Measurements from ENCODE around the gene MLYCD. TPM values are rescaled to one million over a fixed set of nuclear protein-coding genes. Genes with fewer than 3 reads are reported as not detected.

MLYCD gene
- total RNA-seq = 10 to 100 TPM in 1 of 5 donors, 1 to 10 TPM in 4; 7.2 to 10.3 (median 9.1) TPM
- 6.9 TPM for total RNA-seq (2013)
- total RNA-seq = 2.7 to 31.8 (median 10.6) reads per million in 29 experiments

DNA sequence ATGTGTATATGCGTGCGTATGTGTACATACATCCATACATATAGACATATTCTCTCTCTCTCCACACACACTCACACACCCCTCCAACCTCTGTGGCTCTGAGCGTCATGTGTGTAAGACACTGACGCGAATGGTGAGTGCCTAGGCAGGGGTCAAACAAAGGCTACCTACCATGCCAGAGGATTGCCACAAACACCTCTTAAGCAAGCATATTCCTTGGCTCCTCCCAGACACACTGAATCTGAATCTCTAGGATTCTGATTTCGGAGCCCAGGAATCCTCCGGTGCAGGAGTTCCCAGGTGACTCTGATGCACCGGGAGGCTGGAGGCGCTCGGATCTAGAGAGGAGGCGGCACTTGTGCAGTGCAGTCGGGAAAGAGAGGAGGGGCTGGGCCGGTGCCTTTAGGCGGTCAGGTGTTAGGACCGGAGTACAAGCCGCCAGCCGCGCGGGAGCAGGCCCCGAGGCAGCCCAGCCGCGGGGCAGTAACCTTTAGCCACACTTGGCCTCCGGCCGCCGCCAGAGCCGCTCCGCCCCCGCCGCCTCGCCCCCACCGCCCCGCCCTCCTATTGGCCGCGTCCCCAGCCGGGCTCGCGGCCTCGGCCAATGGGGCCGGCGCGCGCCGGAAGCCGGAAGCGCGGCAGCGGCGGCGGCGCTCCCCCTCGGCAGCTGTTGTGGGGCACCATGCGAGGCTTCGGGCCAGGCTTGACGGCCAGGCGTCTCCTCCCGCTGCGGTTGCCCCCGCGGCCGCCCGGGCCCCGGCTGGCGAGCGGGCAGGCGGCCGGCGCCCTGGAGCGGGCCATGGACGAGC, at the start of gene MLYCD:
Gene MLYCD (plus strand): TSS at position 653 of the 809 bp plus-strand sequence. CDS start 30 bp downstream, at position 683.
- Mint-ChIP-seq H3K27me3 (peaks cover 8 to 13% of the 10 kb centered on the region in 2 donors), H3K27ac (peak within 1 kb of the TSS; percentile 71 to 75), H3K9me3 (no peaks in the 10 kb centered on the region), H3K36me3 (peaks cover 3% of the 10 kb centered on the region), H3K4me3 (peak within 1 kb of the TSS; percentile 86 to 98 (median 97)), H3K4me1 (peaks cover 41 to 48% (median 42%) of the 10 kb centered on the region in 3 donors)
- peaks cover 8 to 18% of the 10 kb centered on the region in 2 experiments for H3K4me1 ChIP-seq (ENCODE audit: control insufficient read depth in 1 of 2, extremely low read depth in 1 of 2, insufficient read depth in 2 of 2, low read length in 2 of 2)
- H3K4me3 ChIP-seq (ENCODE audit: control insufficient read depth in 1 of 2, extremely low read depth in 1 of 2, low read length in 1 of 2) = peak within 1 kb of the TSS; percentile 80 to 81
- H3K27ac ChIP-seq (ENCODE audit: low read length) = no peak within 1 kb of the TSS
- no peaks in the 10 kb centered on the region for H3K36me3 ChIP-seq (ENCODE audit: control insufficient read depth in 2 of 2, extremely low read depth in 1 of 2, insufficient read depth in 1 of 2, low read length in 1 of 2)
- H3K9me3 ChIP-seq = no peaks in the 10 kb centered on the region
- ChIA-PET CTCF (interaction anchor here in 1 of 2 donors (1.3 kb wide), 1 partner anchor 9 kb away, joined by 3 read pairs; no protein-coding TSS in a partner anchor), POLR2A (no interaction called here)
- H3K27me3 ChIP-seq (replicated peaks in 1 of 2; ENCODE audit: control insufficient read depth in 2 of 2, extremely low read depth in 1 of 2, insufficient read depth in 2 of 2, low read length in 1 of 2) = peaks cover 0 to 2% of the 10 kb centered on the region in 2 experiments
- ATAC-seq (replicated peaks in 1 of 4) = peak; percentile 96 to 98 (median 98)
- 4% methylated on average over 43 of the region's 69 CpGs for WGBS (ENCODE audit: insufficient coverage)
- peak; percentile 31 to 85 (median 63) for DNase-seq

GRCh38 chr16:83849421-83849820, 49.5 kb upstream of the MLYCD start:
- ATAC-seq (replicated peaks in 1 of 4) = no peak
- DNase-seq = no peak
- no peaks in the 10 kb centered on the region for H3K36me3 ChIP-seq (ENCODE audit: control insufficient read depth in 2 of 2, extremely low read depth in 1 of 2, insufficient read depth in 1 of 2, low read length in 1 of 2)
- ChIA-PET POLR2A (no interaction called here), CTCF (no interaction called here)
- peaks cover 0 to 15% of the 10 kb centered on the region in 2 experiments for H3K27me3 ChIP-seq (replicated peaks in 1 of 2; ENCODE audit: control insufficient read depth in 2 of 2, extremely low read depth in 1 of 2, insufficient read depth in 2 of 2, low read length in 1 of 2)
- no peaks in the 10 kb centered on the region for H3K36me3 Mint-ChIP-seq
- no peaks in the 10 kb centered on the region for H3K9me3 Mint-ChIP-seq
- H3K9me3 ChIP-seq = no peaks in the 10 kb centered on the region
- 81% methylated on average over 2 of the region's 6 CpGs for WGBS (ENCODE audit: insufficient coverage)
- no peaks in the 10 kb centered on the region for H3K4me1 ChIP-seq (ENCODE audit: control insufficient read depth in 1 of 2, extremely low read depth in 1 of 2, insufficient read depth in 2 of 2, low read length in 2 of 2)
- H3K27ac ChIP-seq (ENCODE audit: low read length) = no peak overlapping the region
- no peaks in the 10 kb centered on the region for H3K4me1 Mint-ChIP-seq
- H3K27me3 Mint-ChIP-seq = peaks cover 7 to 14% of the 10 kb centered on the region in 2 donors
- no peak overlapping the region for H3K4me3 ChIP-seq (ENCODE audit: control insufficient read depth in 1 of 2, extremely low read depth in 1 of 2, low read length in 1 of 2)
- no peak overlapping the region for H3K4me3 Mint-ChIP-seq
- H3K27ac Mint-ChIP-seq = no peak overlapping the region

DNA sequence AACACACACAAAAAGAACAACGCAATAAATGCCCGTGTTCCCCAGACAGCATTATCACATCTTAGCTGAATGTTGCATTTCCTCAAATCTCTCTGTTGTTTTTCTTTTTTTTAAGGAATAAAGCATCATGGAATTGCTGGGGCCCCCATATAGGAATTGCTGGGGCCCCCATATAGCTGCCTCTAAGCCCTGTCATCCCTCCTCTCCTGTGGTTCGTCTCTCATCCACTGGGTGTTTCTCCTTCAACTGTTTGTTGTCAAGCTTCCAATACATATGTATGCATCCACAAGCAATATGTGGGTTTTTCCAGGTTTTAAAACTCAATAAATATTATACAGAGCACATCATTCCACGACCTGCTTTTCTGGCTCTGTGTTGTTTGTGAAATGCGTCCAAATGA, 48.0 kb upstream of the MLYCD start:
- no peak overlapping the region for H3K4me3 Mint-ChIP-seq
- Histone ChIP-seq H3K27ac (ENCODE audit: low read length) (no peak overlapping the region), H3K9me3 (no peaks in the 10 kb centered on the region), H3K36me3 (ENCODE audit: control insufficient read depth in 2 of 2, extremely low read depth in 1 of 2, insufficient read depth in 1 of 2, low read length in 1 of 2) (no peaks in the 10 kb centered on the region), H3K4me1 (ENCODE audit: control insufficient read depth in 1 of 2, extremely low read depth in 1 of 2, insufficient read depth in 2 of 2, low read length in 2 of 2) (no peaks in the 10 kb centered on the region), H3K4me3 (ENCODE audit: control insufficient read depth in 1 of 2, extremely low read depth in 1 of 2, low read length in 1 of 2) (no peak overlapping the region), H3K27me3 (replicated peaks in 1 of 2; ENCODE audit: control insufficient read depth in 2 of 2, extremely low read depth in 1 of 2, insufficient read depth in 2 of 2, low read length in 1 of 2) (peaks cover 0 to 20% of the 10 kb centered on the region in 2 experiments)
- ChIA-PET POLR2A (no interaction called here), CTCF (no interaction called here)
- H3K36me3 Mint-ChIP-seq = no peaks in the 10 kb centered on the region
- DNase-seq (no peak), ATAC-seq (replicated peaks in 1 of 4) (no peak)
- no peaks in the 10 kb centered on the region for H3K9me3 Mint-ChIP-seq
- 81% methylated on average over 5 of the region's 5 CpGs for WGBS (ENCODE audit: insufficient coverage)
- H3K27me3 Mint-ChIP-seq = peaks cover 7 to 14% of the 10 kb centered on the region in 2 donors
- H3K27ac Mint-ChIP-seq = no peak overlapping the region
- H3K4me1 Mint-ChIP-seq = no peaks in the 10 kb centered on the region

- Mint-ChIP-seq H3K4me3 (no peak overlapping the region), H3K27ac (no peak overlapping the region), H3K36me3 (no peaks in the 10 kb centered on the region), H3K4me1 (no peaks in the 10 kb centered on the region), H3K27me3 (peaks cover 7 to 14% of the 10 kb centered on the region in 2 donors), H3K9me3 (no peaks in the 10 kb centered on the region)
- Histone ChIP-seq H3K9me3 (no peaks in the 10 kb centered on the region), H3K4me3 (ENCODE audit: control insufficient read depth in 1 of 2, extremely low read depth in 1 of 2, low read length in 1 of 2) (no peak overlapping the region), H3K27ac (ENCODE audit: low read length) (no peak overlapping the region), H3K4me1 (ENCODE audit: control insufficient read depth in 1 of 2, extremely low read depth in 1 of 2, insufficient read depth in 2 of 2, low read length in 2 of 2) (no peaks in the 10 kb centered on the region), H3K27me3 (replicated peaks in 1 of 2; ENCODE audit: control insufficient read depth in 2 of 2, extremely low read depth in 1 of 2, insufficient read depth in 2 of 2, low read length in 1 of 2) (peaks cover 0 to 20% of the 10 kb centered on the region in 2 experiments), H3K36me3 (ENCODE audit: control insufficient read depth in 2 of 2, extremely low read depth in 1 of 2, insufficient read depth in 1 of 2, low read length in 1 of 2) (no peaks in the 10 kb centered on the region)
- ChIA-PET CTCF (no interaction called here), POLR2A (no interaction called here)
- DNase-seq (no peak), ATAC-seq (replicated peaks in 1 of 4) (no peak)
- 80% methylated on average over 2 of the region's 4 CpGs for WGBS (ENCODE audit: insufficient coverage)
Observed at GRCh38 chr16:83851473-83851872, 47.4 kb upstream of the MLYCD start.

GRCh38 chr16:83852774-83853173, 46.1 kb upstream of the MLYCD start:
- POLR2A ChIA-PET = no interaction called here
- Histone ChIP-seq H3K4me3 (ENCODE audit: control insufficient read depth in 1 of 2, extremely low read depth in 1 of 2, low read length in 1 of 2) (no peak overlapping the region), H3K27me3 (replicated peaks in 1 of 2; ENCODE audit: control insufficient read depth in 2 of 2, extremely low read depth in 1 of 2, insufficient read depth in 2 of 2, low read length in 1 of 2) (peaks cover 0 to 20% of the 10 kb centered on the region in 2 experiments), H3K27ac (ENCODE audit: low read length) (no peak overlapping the region), H3K36me3 (ENCODE audit: control insufficient read depth in 2 of 2, extremely low read depth in 1 of 2, insufficient read depth in 1 of 2, low read length in 1 of 2) (no peaks in the 10 kb centered on the region), H3K4me1 (ENCODE audit: control insufficient read depth in 1 of 2, extremely low read depth in 1 of 2, insufficient read depth in 2 of 2, low read length in 2 of 2) (no peaks in the 10 kb centered on the region), H3K9me3 (no peaks in the 10 kb centered on the region)
- WGBS (ENCODE audit: insufficient coverage) = 95% methylated on average over 5 of the region's 11 CpGs
- DNase-seq (no peak), ATAC-seq (replicated peaks in 1 of 4) (no peak)
- Mint-ChIP-seq H3K36me3 (no peaks in the 10 kb centered on the region), H3K4me3 (no peak overlapping the region), H3K9me3 (no peaks in the 10 kb centered on the region), H3K4me1 (no peaks in the 10 kb centered on the region), H3K27ac (no peak overlapping the region), H3K27me3 (peaks cover 6 to 7% of the 10 kb centered on the region in 2 donors)
- CTCF ChIA-PET = no interaction called here

DNA sequence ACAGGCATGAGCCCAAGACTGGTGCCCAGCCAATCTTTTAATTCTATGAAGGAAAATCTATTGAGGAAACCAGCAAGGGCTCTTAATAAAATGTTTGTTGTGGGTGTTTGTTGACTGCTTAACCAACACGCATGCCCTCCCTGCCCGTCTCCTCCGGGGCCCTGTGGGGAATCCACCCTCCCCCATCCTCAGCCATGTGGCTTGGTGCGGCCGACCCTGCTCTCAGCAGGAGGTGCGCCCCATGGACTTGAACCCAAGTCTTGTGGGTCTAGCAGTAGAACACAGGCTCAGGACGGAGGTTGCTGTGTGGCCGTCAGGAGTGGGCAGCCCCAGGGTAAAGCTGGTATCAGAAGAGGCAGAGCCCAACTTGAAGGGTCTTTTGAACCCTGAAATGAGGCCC, 45.1 kb upstream of the MLYCD start:
- no peaks in the 10 kb centered on the region for H3K4me1 Mint-ChIP-seq
- no peak overlapping the region for H3K4me3 Mint-ChIP-seq
- H3K27me3 Mint-ChIP-seq = peaks cover 6 to 7% of the 10 kb centered on the region in 2 donors
- Histone ChIP-seq H3K4me1 (ENCODE audit: control insufficient read depth in 1 of 2, extremely low read depth in 1 of 2, insufficient read depth in 2 of 2, low read length in 2 of 2) (no peaks in the 10 kb centered on the region), H3K27me3 (replicated peaks in 1 of 2; ENCODE audit: control insufficient read depth in 2 of 2, extremely low read depth in 1 of 2, insufficient read depth in 2 of 2, low read length in 1 of 2) (peaks cover 0 to 20% of the 10 kb centered on the region in 2 experiments), H3K27ac (ENCODE audit: low read length) (no peak overlapping the region), H3K9me3 (no peaks in the 10 kb centered on the region), H3K4me3 (ENCODE audit: control insufficient read depth in 1 of 2, extremely low read depth in 1 of 2, low read length in 1 of 2) (no peak overlapping the region), H3K36me3 (ENCODE audit: control insufficient read depth in 2 of 2, extremely low read depth in 1 of 2, insufficient read depth in 1 of 2, low read length in 1 of 2) (no peaks in the 10 kb centered on the region)
- DNase-seq = no peak
- CTCF ChIA-PET = no interaction called here
- no peak overlapping the region for H3K27ac Mint-ChIP-seq
- H3K36me3 Mint-ChIP-seq = no peaks in the 10 kb centered on the region
- WGBS (ENCODE audit: insufficient coverage) = 98% methylated on average over 5 of the region's 8 CpGs
- ATAC-seq (replicated peaks in 1 of 4) = no peak
- POLR2A ChIA-PET = no interaction called here
- H3K9me3 Mint-ChIP-seq = no peaks in the 10 kb centered on the region

Data from T-cell (primary cell).